WTC11 (cell line): Measurements from ENCODE around the gene SRI.
"Not testable (repeated sequence)": the region's sequence is repeated elsewhere in the genome, so short reads cannot be mapped to it uniquely, and the experiment has no call there.

Experiments
- RORB ChIP-seq: fragments of 250-450 bp; sonication (Bioruptor Pico); IDR thresholded peaks from 2 replicates; pipeline ENCODE4 v1.9.0; 2021; ENCODE audit warnings: mild to moderate bottlenecking
- SP1 ChIP-seq: sonication (generic); formaldehyde crosslinking; conservative IDR thresholded peaks from 2 replicates; pipeline ENCODE4 v1.8.1; 2022; ENCODE audit warnings: missing genetic modification reagents
- TF ChIP-seq, protein P1 (sequence below): sonication (generic); formaldehyde crosslinking; IDR thresholded peaks from 2 replicates; pipeline ENCODE4 v1.8.0; 2022; ENCODE audit warnings: mild to moderate bottlenecking, missing genetic modification reagents

DNA sequence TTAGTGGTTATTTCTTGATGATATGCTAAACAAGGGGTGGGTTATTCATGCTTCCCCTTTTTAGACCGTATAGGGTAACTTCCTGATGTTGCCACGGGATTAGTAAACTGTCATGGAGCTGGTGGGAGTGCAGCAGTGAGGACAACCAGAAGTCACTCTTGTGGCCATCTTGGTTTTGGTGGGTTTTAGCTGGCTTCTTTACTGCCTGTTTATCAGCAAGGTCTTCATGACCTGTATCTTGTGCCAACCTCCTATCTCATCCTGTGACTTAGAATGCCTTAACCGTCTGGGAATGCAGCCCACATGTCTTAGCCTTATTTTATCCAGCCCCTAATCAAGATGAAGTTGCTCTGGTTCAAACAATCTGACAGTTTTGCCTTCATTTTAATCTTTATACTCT is 45.1 kb upstream of the SRI start:
- TF ChIP-seq, protein P1, sequence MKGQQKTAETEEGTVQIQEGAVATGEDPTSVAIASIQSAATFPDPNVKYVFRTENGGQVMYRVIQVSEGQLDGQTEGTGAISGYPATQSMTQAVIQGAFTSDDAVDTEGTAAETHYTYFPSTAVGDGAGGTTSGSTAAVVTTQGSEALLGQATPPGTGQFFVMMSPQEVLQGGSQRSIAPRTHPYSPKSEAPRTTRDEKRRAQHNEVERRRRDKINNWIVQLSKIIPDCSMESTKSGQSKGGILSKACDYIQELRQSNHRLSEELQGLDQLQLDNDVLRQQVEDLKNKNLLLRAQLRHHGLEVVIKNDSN (CRISPR knock-in tag) = not testable (repeated sequence)
- not testable (repeated sequence) for TF ChIP-seq RORB, SP1 (CRISPR knock-in tag)
